ENCODE measurements around the gene PTPN2.

DNA sequence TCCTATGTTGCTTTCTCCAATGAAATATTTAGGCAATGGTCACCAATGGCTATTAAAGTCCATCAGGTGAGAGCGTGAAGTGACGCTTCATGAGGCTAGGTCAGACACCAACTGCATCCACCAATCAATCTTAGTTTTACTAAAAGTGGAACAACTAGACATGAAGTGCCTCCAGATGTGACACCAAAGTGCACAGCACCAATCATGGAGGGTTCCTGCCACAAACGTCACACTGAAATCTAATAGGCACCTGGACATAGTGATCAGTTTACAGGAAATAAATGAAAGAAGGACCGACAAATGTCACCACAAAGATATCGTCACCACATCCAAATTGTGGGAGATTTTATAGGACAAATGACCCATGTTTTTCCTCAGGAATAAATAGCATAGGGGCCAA is 110.7 kb downstream of the PTPN2 start:
- TF ChIP-seq CTCF (IDR thresholded peaks at IDR 0.05), result no peak
- no peak for TF ChIP-seq POLR2A (IDR thresholded peaks at IDR 0.05)
